Hepatocyte (in vitro differentiated cells): ENCODE results near the gene CYP11A1. TPM values are rescaled to one million over a fixed set of nuclear protein-coding genes. Genes with fewer than 3 reads are reported as not detected.
"Not testable (repeated sequence)": the region's sequence is repeated elsewhere in the genome, so short reads cannot be mapped to it uniquely, and the experiment has no call there.

Source experiments
- DNase-seq: peaks from one replicate; pipeline ENCODE4 v3.0.0-alpha.2; 2016; ENCODE audit warnings: low spot score
- H2AFZ ChIP-seq: fragments of 200-600 bp; sonication (generic); 2 replicates; pipeline ENCODE4 v1.6.0; 2016; ENCODE audit warnings: antibody characterized with exemption, mild to moderate bottlenecking
- H3K27ac ChIP-seq: fragments of 200-600 bp; sonication (generic); 2 replicates; pipeline ENCODE4 v1.5.1; 2016; ENCODE audit warnings: mild to moderate bottlenecking
- H3K27me3 ChIP-seq: fragments of 200-600 bp; sonication (generic); 2 replicates; pipeline ENCODE4 v1.6.1; 2016
- H3K36me3 ChIP-seq: fragments of 200-600 bp; sonication (generic); replicated peaks from 2 replicates; pipeline ENCODE4 v1.5.1; 2016; ENCODE audit warnings: low read depth; ENCODE audit not compliant: insufficient read depth
- H3K4me1 ChIP-seq: fragments of 200-600 bp; sonication (generic); 2 replicates; pipeline ENCODE4 v1.5.1; 2016; ENCODE audit warnings: mild to moderate bottlenecking, moderate library complexity; ENCODE audit not compliant: insufficient read depth
- H3K4me2 ChIP-seq: fragments of 200-600 bp; sonication (generic); 2 replicates; pipeline ENCODE4 v1.6.0; 2016
- H3K4me3 ChIP-seq: fragments of 200-600 bp; sonication (generic); 2 replicates; pipeline ENCODE4 v1.5.1; 2016; ENCODE audit warnings: mild to moderate bottlenecking
- H3K79me2 ChIP-seq: fragments of 200-600 bp; sonication (generic); 2 replicates; pipeline ENCODE4 v1.6.0; 2017; ENCODE audit warnings: mild to moderate bottlenecking
- H3K9me2 ChIP-seq: fragments of 200-600 bp; sonication (generic); replicated peaks from 2 replicates; pipeline ENCODE4 v1.6.0; 2017; ENCODE audit warnings: mild to moderate bottlenecking; ENCODE audit not compliant: insufficient read depth
- H3K9me3 ChIP-seq: fragments of 200-600 bp; sonication (generic); 2 replicates; pipeline ENCODE4 v1.5.1; 2016; ENCODE audit warnings: low read depth, mild to moderate bottlenecking
- H4K20me1 ChIP-seq: fragments of 200-600 bp; sonication (generic); 2 replicates; pipeline ENCODE4 v1.6.0; 2016; ENCODE audit warnings: mild to moderate bottlenecking; ENCODE audit not compliant: insufficient read depth, poor library complexity, severe bottlenecking
- CTCF ChIP-seq: fragments of 200-600 bp; sonication (generic); IDR thresholded peaks from 2 replicates; pipeline ENCODE4 v1.5.1; 2016; ENCODE audit warnings: antibody characterized with exemption, mild to moderate bottlenecking; ENCODE audit not compliant: poor library complexity
- EZH2 ChIP-seq: fragments of 200-600 bp; sonication (generic); IDR thresholded peaks from 2 replicates; pipeline ENCODE4 v1.6.1; 2016; ENCODE audit warnings: antibody characterized with exemption, mild to moderate bottlenecking, borderline replicate concordance
- EZH2phosphoT487 ChIP-seq: fragments of 200-600 bp; sonication (generic); IDR thresholded peaks from one replicate; pipeline ENCODE4 v1.6.1; 2018; ENCODE audit warnings: antibody characterized with exemption, mild to moderate bottlenecking, low read depth, moderate library complexity; ENCODE audit not compliant: unreplicated experiment, severe bottlenecking
- WGBS: methylation state at CpG from one replicate; pipeline ENCODE4 v1.1.6; 2016; ENCODE audit warnings: low lambda C conversion rate; ENCODE audit errors: missing lambda C conversion rate; 5-methylcytosine and 5-hydroxymethylcytosine counted together
- polyA plus RNA-seq: library from polyadenylated mRNA; unstranded; fragments of >200 nt; fragmentation: Nextera tagmentation; extraction: Ambion mirVana; gene quantifications from 2 replicates; pipeline ENCODE4 v1.2.1, GENCODE V29; 2016
- total RNA-seq: library from RNA; depleted of rRNA; stranded (reverse); fragments of >200 nt; gene quantifications from 2 replicates; pipeline ENCODE4 v1.2.3, GENCODE V29; 2014

CYP11A1 gene
- total and polyA plus RNA-seq, 2 experiments from 2014 or later: 0.80 to 2.6 TPM

GRCh38 chr15:74364936-74365597 lies 2.4 kb downstream of the CYP11A1 start:
- no peak for TF ChIP-seq EZH2
- no peak for TF ChIP-seq CTCF
- no peak for TF ChIP-seq EZH2phosphoT487
- peak overlapping the region; percentile 98 for H2AFZ ChIP-seq
- H3K27me3 ChIP-seq: peaks cover 3% of the 10 kb centered on the region
- H3K27ac ChIP-seq: no peak overlapping the region
- no peak overlapping the region for H3K4me3 ChIP-seq
- no peak for DNase-seq
- H3K36me3 ChIP-seq: no peaks in the 10 kb centered on the region
- H3K9me3 ChIP-seq: no peaks in the 10 kb centered on the region
- WGBS: 65% methylated on average over 9 of the region's 12 CpGs
- no peaks in the 10 kb centered on the region for H4K20me1 ChIP-seq
- no peaks in the 10 kb centered on the region for H3K4me1 ChIP-seq
- no peaks in the 10 kb centered on the region for H3K79me2 ChIP-seq
- peak overlapping the region; percentile 99 for H3K4me2 ChIP-seq
- no peaks in the 10 kb centered on the region for H3K9me2 ChIP-seq

- Histone ChIP-seq H3K4me1 (no peaks in the 10 kb centered on the region), H3K4me3 (no peak overlapping the region), H3K27me3 (peaks cover 3% of the 10 kb centered on the region), H4K20me1 (no peaks in the 10 kb centered on the region), H3K4me2 (no peak overlapping the region), H3K9me2 (no peaks in the 10 kb centered on the region), H2AFZ (no peak overlapping the region), H3K36me3 (no peaks in the 10 kb centered on the region), H3K27ac (no peak overlapping the region), H3K79me2 (no peaks in the 10 kb centered on the region), H3K9me3 (no peaks in the 10 kb centered on the region)
- 90% methylated on average over 1 of the region's 1 CpG for WGBS
- no peak for DNase-seq
- no peak for TF ChIP-seq EZH2
- no peak for TF ChIP-seq CTCF
- no peak for TF ChIP-seq EZH2phosphoT487
These were observed 5.0 kb downstream of the CYP11A1 start for GRCh38 chr15:74362482-74362881.

- H2AFZ ChIP-seq, H3K36me3 ChIP-seq, H3K27ac ChIP-seq, H3K9me2 ChIP-seq, H3K79me2 ChIP-seq, H3K27me3 ChIP-seq, H3K4me1 ChIP-seq, H3K9me3 ChIP-seq, H3K4me3 ChIP-seq, H3K4me2 ChIP-seq, DNase-seq, H4K20me1 ChIP-seq: not testable (repeated sequence)
- 91% methylated on average over 1 of the region's 1 CpG for WGBS
These were observed 6.6 kb downstream of the CYP11A1 start for GRCh38 chr15:74360855-74361254.

GRCh38 chr15:74359376-74359775 lies 8.1 kb downstream of the CYP11A1 start:
- H3K36me3 ChIP-seq, H3K4me1 ChIP-seq, DNase-seq, H3K9me2 ChIP-seq, H3K4me2 ChIP-seq, H2AFZ ChIP-seq, H3K4me3 ChIP-seq, H3K9me3 ChIP-seq, H3K27ac ChIP-seq, H4K20me1 ChIP-seq, H3K27me3 ChIP-seq, H3K79me2 ChIP-seq: not testable (repeated sequence)
- WGBS: 51% methylated on average over 6 of the region's 6 CpGs

GRCh38 chr15:74357514-74357913 lies 9.9 kb downstream of the CYP11A1 start:
- not testable (repeated sequence) for H3K79me2 ChIP-seq, H2AFZ ChIP-seq, H3K4me2 ChIP-seq, DNase-seq, H3K27me3 ChIP-seq, H3K9me2 ChIP-seq, H4K20me1 ChIP-seq, H3K27ac ChIP-seq, H3K36me3 ChIP-seq, H3K4me3 ChIP-seq, H3K4me1 ChIP-seq, H3K9me3 ChIP-seq
- 87% methylated on average over 7 of the region's 7 CpGs for WGBS

GRCh38 chr15:74356050-74356449 lies 11.4 kb downstream of the CYP11A1 start:
- not testable (repeated sequence) for H3K4me2 ChIP-seq, H3K27ac ChIP-seq, H4K20me1 ChIP-seq, H3K9me3 ChIP-seq, H3K4me3 ChIP-seq, DNase-seq, H3K79me2 ChIP-seq, H2AFZ ChIP-seq, H3K4me1 ChIP-seq, H3K36me3 ChIP-seq, H3K27me3 ChIP-seq, H3K9me2 ChIP-seq
- 94% methylated on average over 6 of the region's 6 CpGs for WGBS

GRCh38 chr15:74353992-74354391 lies 13.5 kb downstream of the CYP11A1 start:
- not testable (repeated sequence) for H3K4me3 ChIP-seq, H3K79me2 ChIP-seq, H3K36me3 ChIP-seq, H2AFZ ChIP-seq, DNase-seq, H3K4me2 ChIP-seq, H3K27me3 ChIP-seq, H4K20me1 ChIP-seq, H3K27ac ChIP-seq, H3K4me1 ChIP-seq, H3K9me3 ChIP-seq, H3K9me2 ChIP-seq
- WGBS: 70% methylated on average over 2 of the region's 2 CpGs
